ENCODE measurements around the gene BRSK1. TPM values are rescaled to one million over a fixed set of nuclear protein-coding genes. Genes with fewer than 3 reads are reported as not detected.

The BRSK1 gene
- total RNA-seq, 1 donor from 2014 or later: 43.4 TPM

- Mint-ChIP-seq H3K9me3 (no peaks in the 10 kb centered on the region), H3K4me1 (peaks cover 6% of the 10 kb centered on the region), H3K4me3 (no peak overlapping the region), H3K36me3 (peaks cover 19% of the 10 kb centered on the region), H3K27me3 (ENCODE audit: low read depth) (no peaks in the 10 kb centered on the region), H3K27ac (no peak overlapping the region)
- DNase-seq (ENCODE audit: low spot score in 2 of 2, unreplicated experiment in 2 of 2): no peak
- TF ChIP-seq CTCF (IDR thresholded peaks at IDR 0.05; ENCODE audit: unreplicated experiment): no peak
Observed at GRCh38 chr19:55311397-55311796, 27.6 kb downstream of the BRSK1 start.

GRCh38 chr19:55311797-55312196, 28.0 kb downstream of the BRSK1 start:
- Mint-ChIP-seq H3K4me3 (no peak overlapping the region), H3K36me3 (peaks cover 17% of the 10 kb centered on the region), H3K27ac (no peak overlapping the region), H3K9me3 (no peaks in the 10 kb centered on the region), H3K4me1 (peaks cover 6% of the 10 kb centered on the region), H3K27me3 (ENCODE audit: low read depth) (no peaks in the 10 kb centered on the region)
- no peak for TF ChIP-seq CTCF (IDR thresholded peaks at IDR 0.05; ENCODE audit: unreplicated experiment)
- DNase-seq (ENCODE audit: low spot score in 2 of 2, unreplicated experiment in 2 of 2): no peak

- Mint-ChIP-seq H3K4me1 (peaks cover 6% of the 10 kb centered on the region), H3K27ac (peak overlapping the region; percentile 37), H3K27me3 (ENCODE audit: low read depth) (no peaks in the 10 kb centered on the region), H3K36me3 (peaks cover 14% of the 10 kb centered on the region), H3K9me3 (no peaks in the 10 kb centered on the region), H3K4me3 (no peak overlapping the region)
- DNase-seq (ENCODE audit: low spot score in 2 of 2, unreplicated experiment in 2 of 2): no peak
- TF ChIP-seq CTCF (IDR thresholded peaks at IDR 0.05; ENCODE audit: unreplicated experiment): no peak
Observed at GRCh38 chr19:55312621-55313512, 29.1 kb downstream of the BRSK1 start.

GRCh38 chr19:55314396-55314795, 30.6 kb downstream of the BRSK1 start:
- Mint-ChIP-seq H3K4me1 (peaks cover 6% of the 10 kb centered on the region), H3K9me3 (no peaks in the 10 kb centered on the region), H3K4me3 (no peak overlapping the region), H3K27me3 (ENCODE audit: low read depth) (no peaks in the 10 kb centered on the region), H3K36me3 (peaks cover 5% of the 10 kb centered on the region), H3K27ac (no peak overlapping the region)
- TF ChIP-seq CTCF (IDR thresholded peaks at IDR 0.05; ENCODE audit: unreplicated experiment): no peak
- no peak for DNase-seq (ENCODE audit: low spot score in 2 of 2, unreplicated experiment in 2 of 2)

GRCh38 chr19:55315956-55316525, 32.2 kb downstream of the BRSK1 start:
- H3K9me3 Mint-ChIP-seq: no peaks in the 10 kb centered on the region
- peaks cover 12% of the 10 kb centered on the region for H3K4me1 Mint-ChIP-seq
- no peaks in the 10 kb centered on the region for H3K27me3 Mint-ChIP-seq (ENCODE audit: low read depth)
- no peak for TF ChIP-seq CTCF (IDR thresholded peaks at IDR 0.05; ENCODE audit: unreplicated experiment)
- no peak overlapping the region for H3K4me3 Mint-ChIP-seq
- H3K27ac Mint-ChIP-seq: no peak overlapping the region
- DNase-seq (ENCODE audit: low spot score in 2 of 2, unreplicated experiment in 2 of 2): no peak
- no peaks in the 10 kb centered on the region for H3K36me3 Mint-ChIP-seq

All from mesothelial cell of epicardium (in vitro differentiated cells).